Measurements from ENCODE around the gene TESMIN.

DNA sequence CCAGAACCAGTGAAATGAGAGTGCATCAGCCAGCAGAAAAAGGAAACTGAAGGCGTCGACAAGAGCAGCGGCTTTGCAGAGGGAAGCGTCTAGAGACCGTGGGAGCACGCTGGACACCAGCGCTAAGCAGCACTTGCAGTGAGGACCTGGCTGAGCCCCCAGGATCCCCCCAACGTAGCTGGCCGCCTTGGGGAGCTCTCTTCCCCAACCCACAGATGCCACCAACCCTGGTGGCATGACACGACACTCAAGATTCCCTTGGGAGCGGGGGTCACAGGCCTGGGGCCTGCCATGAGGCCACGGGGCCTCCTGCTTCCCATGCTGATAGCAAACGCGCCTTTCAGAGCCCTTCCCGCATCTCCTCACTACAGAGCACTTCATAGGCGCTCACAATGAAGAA, 13.4 kb upstream of the TESMIN start:
- TF ChIP-seq POLR2A (IDR thresholded peaks at IDR 0.05; ENCODE audit: low read length): no peak
- no peak for TF ChIP-seq GATA1 (IDR thresholded peaks at IDR 0.05; ENCODE audit: low read depth, low read length)
